Glutamatergic neuron (in vitro differentiated cells): ENCODE data around the gene TNPO3. TPM values are rescaled to one million over a fixed set of nuclear protein-coding genes. Genes with fewer than 3 reads are reported as not detected.
"Not testable (repeated sequence)": the region's sequence is repeated elsewhere in the genome, so short reads cannot be mapped to it uniquely, and the experiment has no call there.

Experiments
- DNase-seq: peaks from one replicate; pipeline ENCODE4 v3.0.0; 2022
- H3K27ac Mint-ChIP-seq: one replicate; pipeline ENCODE4 v1.8.0; 2020; ENCODE audit warnings: mild to moderate bottlenecking, mixed read lengths, inconsistent platforms; ENCODE audit not compliant: unreplicated experiment
- H3K27me3 Mint-ChIP-seq: one replicate; pipeline ENCODE4 v1.8.0; 2020; ENCODE audit warnings: mild to moderate bottlenecking, moderate library complexity, mixed read lengths, inconsistent platforms; ENCODE audit not compliant: unreplicated experiment
- H3K36me3 Mint-ChIP-seq: one replicate; pipeline ENCODE4 v1.8.0; 2020; ENCODE audit warnings: mild to moderate bottlenecking, mixed read lengths, inconsistent platforms; ENCODE audit not compliant: unreplicated experiment
- H3K4me1 Mint-ChIP-seq: one replicate; pipeline ENCODE4 v1.8.0; 2020; ENCODE audit warnings: mild to moderate bottlenecking, low read depth, mixed read lengths, inconsistent platforms; ENCODE audit not compliant: unreplicated experiment
- H3K4me3 Mint-ChIP-seq: one replicate; pipeline ENCODE4 v1.8.0; 2020; ENCODE audit warnings: mild to moderate bottlenecking, mixed read lengths, inconsistent platforms; ENCODE audit not compliant: unreplicated experiment
- H3K9me3 Mint-ChIP-seq: one replicate; pipeline ENCODE4 v1.8.0; 2020; ENCODE audit warnings: mild to moderate bottlenecking, moderate library complexity, mixed read lengths, inconsistent platforms; ENCODE audit not compliant: unreplicated experiment
- total RNA-seq: library from RNA; stranded (reverse); fragmentation: NEBNext Ultra II Directional; extraction: Animal tissue kit (Norgen Biotek cat#: 25700); gene quantifications from one replicate; pipeline ENCODE4 v1.2.1, GENCODE V29; 2021; ENCODE audit not compliant: unreplicated experiment
- TF ChIP-seq, protein P1 (sequence below): fragments of 200-600 bp; sonication (generic); IDR thresholded peaks from one replicate; pipeline ENCODE4 v1.5.0; 2021; ENCODE audit not compliant: partially characterized antibody, unreplicated experiment

TNPO3 gene
- total RNA-seq, 1 donor from 2014 or later, result 53.8 TPM

DNA sequence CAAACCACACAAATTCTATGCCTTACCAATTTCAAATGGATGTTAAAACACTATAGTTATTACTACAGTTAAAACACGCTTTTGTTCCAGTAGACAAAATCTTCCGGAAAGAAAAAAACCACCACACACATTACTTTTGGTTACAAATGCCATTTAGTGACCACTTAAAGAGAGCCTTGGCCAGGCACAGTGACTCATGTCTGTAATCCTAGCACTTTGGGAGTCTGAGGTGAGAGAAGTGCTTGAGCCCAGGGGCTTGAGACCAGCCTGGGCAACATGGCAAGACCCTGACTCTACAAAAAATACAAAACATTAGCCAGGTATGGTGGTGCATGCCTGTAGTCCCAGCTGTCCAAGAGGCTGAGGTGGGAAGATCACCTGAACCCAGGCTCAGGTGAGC, 7.2 kb downstream of the TNPO3 start:
- Mint-ChIP-seq H3K27me3 (peaks cover 2% of the 10 kb centered on the region), H3K4me3 (no peak overlapping the region), H3K4me1 (peaks cover 10% of the 10 kb centered on the region), H3K27ac (no peak overlapping the region), H3K36me3 (peaks cover 4% of the 10 kb centered on the region), H3K9me3 (no peaks in the 10 kb centered on the region)
- TF ChIP-seq, protein P1, sequence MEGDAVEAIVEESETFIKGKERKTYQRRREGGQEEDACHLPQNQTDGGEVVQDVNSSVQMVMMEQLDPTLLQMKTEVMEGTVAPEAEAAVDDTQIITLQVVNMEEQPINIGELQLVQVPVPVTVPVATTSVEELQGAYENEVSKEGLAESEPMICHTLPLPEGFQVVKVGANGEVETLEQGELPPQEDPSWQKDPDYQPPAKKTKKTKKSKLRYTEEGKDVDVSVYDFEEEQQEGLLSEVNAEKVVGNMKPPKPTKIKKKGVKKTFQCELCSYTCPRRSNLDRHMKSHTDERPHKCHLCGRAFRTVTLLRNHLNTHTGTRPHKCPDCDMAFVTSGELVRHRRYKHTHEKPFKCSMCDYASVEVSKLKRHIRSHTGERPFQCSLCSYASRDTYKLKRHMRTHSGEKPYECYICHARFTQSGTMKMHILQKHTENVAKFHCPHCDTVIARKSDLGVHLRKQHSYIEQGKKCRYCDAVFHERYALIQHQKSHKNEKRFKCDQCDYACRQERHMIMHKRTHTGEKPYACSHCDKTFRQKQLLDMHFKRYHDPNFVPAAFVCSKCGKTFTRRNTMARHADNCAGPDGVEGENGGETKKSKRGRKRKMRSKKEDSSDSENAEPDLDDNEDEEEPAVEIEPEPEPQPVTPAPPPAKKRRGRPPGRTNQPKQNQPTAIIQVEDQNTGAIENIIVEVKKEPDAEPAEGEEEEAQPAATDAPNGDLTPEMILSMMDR, result no peak
- DNase-seq, result no peak

DNA sequence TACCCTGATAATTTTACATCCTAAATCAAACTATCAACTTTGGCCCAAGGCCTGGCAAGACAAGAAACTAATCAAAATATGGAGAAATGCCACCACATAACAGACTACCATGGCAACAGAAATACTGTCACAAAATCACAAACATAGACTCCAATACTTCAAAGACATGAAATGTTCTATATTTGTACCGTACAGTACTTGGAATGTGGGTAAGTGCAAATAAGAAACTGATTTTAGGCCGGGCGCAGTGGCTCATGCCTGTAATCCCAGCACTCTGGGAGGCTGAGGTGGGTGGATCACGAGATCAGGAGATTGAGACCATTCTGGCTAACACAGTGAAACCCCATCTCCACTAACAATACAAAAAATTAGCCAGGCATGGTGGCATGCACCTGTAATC, 9.2 kb downstream of the TNPO3 start:
- Mint-ChIP-seq H3K9me3 (no peaks in the 10 kb centered on the region), H3K36me3 (peaks cover 4% of the 10 kb centered on the region), H3K4me1 (peaks cover 10% of the 10 kb centered on the region), H3K27ac (no peak overlapping the region), H3K27me3 (peaks cover 2% of the 10 kb centered on the region), H3K4me3 (no peak overlapping the region)
- TF ChIP-seq, protein P1, result no peak
- no peak for DNase-seq

DNA sequence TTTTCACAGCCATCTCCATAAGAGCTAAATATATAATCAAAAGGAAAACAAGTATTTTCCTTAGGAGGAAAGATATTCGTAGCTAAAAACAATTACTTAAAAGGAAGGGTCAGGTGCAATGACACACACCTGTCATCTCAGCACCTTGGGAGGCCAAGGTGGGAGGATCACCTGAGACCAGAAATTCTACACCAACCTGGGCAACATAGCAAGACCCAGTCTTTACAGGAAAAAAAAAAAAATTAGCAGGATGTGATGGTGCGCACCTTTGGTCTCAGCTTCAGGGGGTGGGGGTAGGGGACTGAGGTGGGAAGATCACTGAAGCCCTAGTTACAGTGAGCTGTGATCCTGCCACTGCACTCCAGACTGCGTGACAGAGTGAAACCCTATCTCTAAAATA, 11.9 kb downstream of the TNPO3 start:
- DNase-seq, result no peak
- no peaks in the 10 kb centered on the region for H3K27me3 Mint-ChIP-seq
- peaks cover 3% of the 10 kb centered on the region for H3K36me3 Mint-ChIP-seq
- TF ChIP-seq, protein P1, result no peak
- no peaks in the 10 kb centered on the region for H3K9me3 Mint-ChIP-seq
- no peak overlapping the region for H3K27ac Mint-ChIP-seq
- no peak overlapping the region for H3K4me3 Mint-ChIP-seq
- H3K4me1 Mint-ChIP-seq, result peaks cover 4% of the 10 kb centered on the region

DNA sequence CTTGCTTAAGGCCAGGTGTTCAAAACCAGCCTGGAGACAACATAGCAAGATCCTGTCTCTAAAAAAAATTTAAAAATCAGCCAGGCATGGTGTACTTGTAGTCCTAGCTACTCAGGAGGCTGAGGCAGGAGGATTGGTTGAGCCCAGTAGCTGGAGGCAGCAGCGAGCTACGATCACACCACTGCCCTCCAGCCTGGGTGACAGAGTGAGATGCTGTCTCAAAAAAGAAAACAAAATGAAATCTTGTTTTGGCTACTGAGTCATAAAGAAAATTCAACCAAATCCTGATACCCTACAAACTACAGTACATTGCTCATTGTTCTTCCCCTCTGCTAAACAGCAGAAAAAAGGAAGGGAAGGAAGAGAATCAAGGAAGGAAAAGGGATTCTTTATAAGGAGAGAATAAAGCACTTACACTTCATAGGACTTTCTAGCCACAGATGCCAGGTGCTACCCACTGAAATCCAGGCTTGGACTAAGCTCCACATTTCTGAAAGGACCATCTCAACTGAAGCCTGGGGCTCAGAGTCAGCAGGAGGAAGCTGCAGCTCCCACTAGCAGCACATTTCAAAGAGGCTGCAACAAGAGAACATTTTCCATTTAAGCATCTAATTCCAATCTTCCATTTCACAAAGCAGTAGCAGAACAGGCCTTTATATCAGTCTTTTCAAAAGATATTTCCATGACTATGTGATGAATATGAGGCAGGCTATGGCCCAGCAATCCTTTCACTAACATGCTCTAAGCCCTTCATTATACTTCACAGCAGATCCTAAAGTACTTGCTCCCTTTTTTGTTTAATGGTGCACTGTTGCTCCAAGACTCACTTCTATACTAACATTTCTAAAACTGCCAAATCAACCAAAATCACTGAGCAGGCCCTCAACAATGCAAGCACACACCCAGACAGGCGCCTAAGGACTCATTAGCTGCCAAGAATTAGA, 13.5 kb downstream of the TNPO3 start:
- Mint-ChIP-seq H3K36me3 (peaks cover 5% of the 10 kb centered on the region), H3K4me3 (no peak overlapping the region), H3K9me3 (no peaks in the 10 kb centered on the region), H3K27ac (peak overlapping the region; percentile 45), H3K4me1 (peaks cover 10% of the 10 kb centered on the region), H3K27me3 (no peaks in the 10 kb centered on the region)
- no peak for DNase-seq
- TF ChIP-seq, protein P1, result no peak

DNA sequence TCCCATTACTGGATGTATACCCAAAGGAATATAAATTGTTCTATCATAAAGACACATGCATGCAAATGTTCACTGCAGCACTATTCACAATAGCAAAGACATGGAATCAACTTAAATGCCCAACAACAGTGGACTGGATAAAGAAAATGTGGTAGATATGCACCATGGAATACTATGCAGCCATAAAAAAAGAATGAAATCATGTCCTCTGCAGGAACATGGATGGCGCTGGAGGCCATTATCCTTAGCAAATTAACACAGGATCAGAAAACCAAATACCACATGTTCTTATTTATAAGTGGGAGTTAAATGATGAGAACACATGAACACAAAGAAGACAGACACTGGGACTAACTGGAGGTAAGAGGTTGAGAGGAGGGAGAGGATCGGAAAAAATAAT, 16.4 kb downstream of the TNPO3 start:
- H3K4me1 Mint-ChIP-seq, result peaks cover 10% of the 10 kb centered on the region
- not testable (repeated sequence) for H3K27ac Mint-ChIP-seq, H3K36me3 Mint-ChIP-seq, H3K27me3 Mint-ChIP-seq, DNase-seq, H3K4me3 Mint-ChIP-seq, H3K9me3 Mint-ChIP-seq
